Fibroblast of skin of right quadriceps (primary cell): ENCODE measurements around the gene DEPP1.
A peak's percentile ranks its signal among the peaks of the same experiment; 100 is the strongest.

Experiments used
- DNase-seq: peaks from one replicate; pipeline ENCODE4 v3.0.0-alpha.2; 2013

The DEPP1 gene

DNA sequence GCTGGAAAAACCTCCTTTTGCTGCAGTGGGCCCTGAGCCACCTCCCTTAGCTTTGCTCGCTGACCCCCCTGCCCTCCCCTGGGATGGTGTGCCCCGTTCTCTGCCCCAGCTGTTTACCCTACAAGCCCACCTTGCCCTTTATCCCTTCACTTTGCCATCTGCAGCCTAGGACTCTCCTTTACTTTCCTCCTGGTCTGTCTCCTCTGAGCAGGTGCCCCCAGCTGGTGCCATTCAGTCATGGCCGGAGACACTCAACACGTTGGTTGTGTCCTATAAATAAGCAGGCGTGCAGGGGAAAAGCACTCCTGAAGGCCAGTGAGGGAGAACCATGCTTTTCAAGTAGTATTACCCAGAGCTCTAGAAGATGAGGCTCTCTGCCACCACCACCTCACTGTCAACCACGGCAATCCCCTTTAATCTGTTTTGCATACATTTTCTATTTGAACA, 12.9 kb downstream of the DEPP1 start:
- no peak for DNase-seq

DNA sequence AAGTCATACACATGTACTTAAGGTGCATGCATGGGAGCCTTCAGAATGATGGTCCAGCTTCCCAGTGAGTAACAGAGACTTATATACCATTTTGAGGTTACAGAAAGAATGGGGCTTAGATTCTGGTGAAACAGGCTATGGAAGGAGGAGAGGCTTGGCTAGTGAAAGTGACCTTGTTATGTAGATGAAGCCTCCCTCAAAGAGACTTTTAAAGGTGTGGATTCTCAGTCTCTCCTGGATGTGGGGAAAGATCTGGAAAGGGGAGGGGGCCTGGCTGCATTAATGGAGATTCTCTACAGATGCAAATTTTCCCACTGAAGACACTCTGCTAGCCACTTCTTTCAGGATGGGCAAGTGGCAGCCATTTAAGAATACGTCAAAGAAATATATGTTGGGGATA, 13.5 kb downstream of the DEPP1 start:
- DNase-seq: no peak

DNA sequence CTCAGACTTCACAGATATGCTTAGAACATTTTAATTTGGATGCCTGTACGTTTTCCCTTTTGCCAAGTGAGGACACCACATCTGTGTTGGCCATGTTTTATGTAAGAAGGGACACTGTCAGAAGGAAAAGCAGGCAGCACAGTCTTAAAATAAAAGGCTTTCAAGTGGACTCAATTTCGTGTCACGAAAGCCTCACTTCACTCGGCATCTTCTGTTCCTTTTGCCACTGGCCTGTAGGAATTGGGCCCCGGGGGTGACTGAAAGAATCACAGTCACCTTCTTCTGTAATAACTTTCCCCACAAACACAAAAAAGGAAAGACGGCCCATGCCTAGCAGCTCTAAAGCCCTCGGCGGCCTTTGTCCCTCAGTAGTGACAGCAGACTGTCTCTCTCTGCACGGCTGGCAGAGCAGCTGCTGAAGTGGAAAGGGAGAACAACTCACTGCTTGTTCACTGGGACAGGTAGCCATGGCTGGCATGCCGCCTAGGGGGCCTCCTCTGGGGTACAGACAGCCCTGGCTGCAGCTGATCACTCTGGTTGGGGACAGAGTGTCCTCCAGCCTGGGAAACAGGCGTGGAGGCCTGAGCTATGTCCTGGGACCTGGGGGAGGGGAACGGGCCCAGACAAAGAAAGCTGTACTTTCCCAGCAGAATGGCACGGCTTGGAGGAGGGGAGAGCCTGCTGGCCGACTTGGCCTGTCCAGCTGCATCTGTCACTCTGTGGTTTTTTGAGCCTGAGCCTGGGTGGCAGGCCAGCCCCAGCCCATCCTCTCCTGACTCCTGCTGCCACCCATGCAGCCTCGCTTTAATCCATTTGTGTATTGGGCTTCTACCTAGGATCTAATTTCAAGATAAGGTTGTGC, 14.6 kb downstream of the DEPP1 start:
- DNase-seq: no peak

DNA sequence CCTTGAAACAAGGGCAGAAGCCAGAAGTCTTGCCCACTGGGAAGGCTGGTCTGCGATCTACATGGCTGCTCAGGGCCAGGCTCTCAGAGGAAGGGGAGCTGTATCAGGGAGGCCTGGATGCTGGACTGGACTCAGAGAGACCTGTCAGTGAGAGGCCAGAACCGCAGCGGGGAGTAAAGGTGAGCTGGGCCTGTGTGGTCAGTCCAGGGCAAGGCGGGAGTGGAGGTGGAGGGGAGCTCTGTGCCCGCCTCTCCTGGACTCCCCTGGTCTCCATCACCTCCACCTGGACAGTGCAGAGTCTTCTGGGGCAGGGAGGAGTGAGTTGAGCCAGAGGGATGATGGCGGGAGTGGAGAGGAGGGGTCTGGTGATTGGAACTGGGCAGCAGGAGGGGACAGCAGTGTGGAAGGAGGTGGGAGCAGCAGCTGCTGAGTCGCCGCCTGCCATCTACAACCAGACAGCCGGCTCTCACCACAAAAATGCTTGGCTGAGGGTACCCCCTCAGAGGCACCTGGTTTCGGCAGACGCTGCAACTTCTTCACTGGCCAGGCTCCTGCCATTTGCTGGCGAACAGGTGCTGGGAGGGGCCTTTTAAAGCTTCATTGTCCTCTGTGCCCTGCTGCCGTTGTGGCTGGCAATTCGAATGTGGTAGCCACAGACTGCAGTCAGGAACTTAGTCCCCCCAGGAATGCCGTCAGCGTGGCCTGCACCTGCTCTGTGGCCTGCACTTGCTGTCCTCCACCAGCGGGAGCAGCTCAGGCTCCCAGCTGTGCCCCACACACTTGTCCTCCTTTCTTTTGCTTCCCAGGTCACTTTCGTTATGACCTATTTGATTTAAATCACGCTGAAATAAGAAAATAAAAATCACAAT, 15.5 kb downstream of the DEPP1 start:
- DNase-seq: no peak

DNA sequence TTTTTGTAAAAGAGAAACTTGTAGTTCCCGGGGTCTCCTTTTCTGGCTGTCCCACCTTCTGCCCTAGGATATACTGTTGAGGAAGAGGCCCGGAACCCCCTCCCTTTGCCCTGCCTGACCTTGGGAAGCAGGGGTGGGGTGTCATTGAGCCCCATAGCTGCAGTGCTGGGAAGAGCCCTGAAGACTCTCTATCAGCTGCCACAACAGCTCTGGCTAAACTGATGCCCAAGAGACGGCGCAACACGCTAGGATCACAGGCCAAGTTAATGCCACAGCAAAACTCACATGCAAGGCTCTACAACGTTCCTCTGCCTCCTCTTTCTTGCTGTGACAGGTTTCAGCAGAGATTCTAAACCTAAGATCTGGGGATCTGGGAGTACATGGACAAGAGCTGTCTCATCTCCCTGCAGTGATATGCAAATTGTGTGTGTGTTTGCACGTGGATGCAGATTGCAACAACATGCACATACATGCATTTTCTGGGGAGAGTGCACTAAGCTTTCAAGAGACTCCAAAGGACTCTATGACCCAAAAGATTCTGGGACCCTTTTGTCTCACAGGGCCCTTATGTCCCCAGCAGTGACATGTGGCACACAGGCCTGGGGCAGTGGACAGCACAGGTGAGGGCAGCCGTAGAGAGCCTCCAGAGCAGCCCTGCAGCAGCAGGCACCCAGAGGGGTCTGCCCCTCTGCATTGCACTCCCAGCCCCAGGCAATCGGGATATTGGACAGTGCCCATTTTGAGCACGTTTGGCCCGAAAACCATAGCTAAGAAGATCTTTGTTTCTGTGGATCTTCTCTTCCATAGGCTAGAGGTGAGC, 16.5 kb downstream of the DEPP1 start:
- no peak for DNase-seq

DNA sequence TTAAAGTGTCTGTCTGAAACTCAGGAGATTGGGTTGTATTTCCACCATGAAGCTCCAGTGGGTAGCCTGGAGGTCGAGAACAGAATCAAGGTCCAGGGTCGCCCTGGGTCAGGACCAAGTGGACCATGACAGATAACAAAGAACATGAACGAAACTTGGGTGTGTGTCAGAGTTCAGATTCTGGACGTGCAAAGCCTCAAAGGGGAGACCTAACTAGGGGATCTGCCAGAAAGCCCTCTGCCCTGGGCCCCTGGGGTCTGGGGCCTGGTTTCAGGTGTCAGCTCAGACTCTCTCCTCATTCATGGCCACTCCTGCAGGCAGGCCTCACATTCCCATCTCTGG, 17.4 kb downstream of the DEPP1 start:
- DNase-seq: no peak

DNA sequence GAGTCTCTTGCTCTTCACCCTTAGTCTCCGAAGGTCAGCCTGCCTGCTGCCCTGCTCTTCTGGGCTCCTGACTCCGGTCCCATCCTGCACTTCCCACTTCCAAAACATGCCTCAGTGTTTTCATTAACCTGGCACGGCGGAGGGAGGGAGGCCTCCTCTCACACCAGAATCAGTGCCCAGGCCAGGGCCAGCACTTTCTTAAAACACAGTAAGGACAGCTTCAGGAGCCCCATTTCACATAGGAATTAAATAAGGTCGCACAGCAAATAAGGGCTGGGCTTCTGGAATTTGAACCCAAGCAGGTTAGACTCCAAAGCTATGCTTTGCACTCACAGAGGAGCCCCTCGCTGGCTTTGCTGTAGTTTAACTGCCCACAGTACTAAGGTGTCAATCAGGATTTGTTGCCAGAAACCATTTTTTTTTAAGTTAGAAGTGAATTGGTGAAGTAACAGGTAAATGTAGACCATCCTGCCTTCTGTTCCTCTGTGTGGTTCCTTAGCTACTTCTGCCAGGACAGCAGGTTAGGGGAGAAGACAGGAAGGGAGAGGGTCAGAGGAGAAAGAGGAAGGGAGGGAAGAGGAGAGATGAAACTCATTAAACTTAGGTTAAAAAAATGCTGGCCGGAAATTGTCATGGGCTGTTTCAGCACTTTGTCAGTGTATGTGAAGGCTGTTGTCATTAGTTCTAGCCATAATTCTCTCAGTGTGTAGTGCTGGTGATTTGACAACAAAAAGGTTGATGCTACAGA, 18.0 kb downstream of the DEPP1 start:
- no peak for DNase-seq

DNA sequence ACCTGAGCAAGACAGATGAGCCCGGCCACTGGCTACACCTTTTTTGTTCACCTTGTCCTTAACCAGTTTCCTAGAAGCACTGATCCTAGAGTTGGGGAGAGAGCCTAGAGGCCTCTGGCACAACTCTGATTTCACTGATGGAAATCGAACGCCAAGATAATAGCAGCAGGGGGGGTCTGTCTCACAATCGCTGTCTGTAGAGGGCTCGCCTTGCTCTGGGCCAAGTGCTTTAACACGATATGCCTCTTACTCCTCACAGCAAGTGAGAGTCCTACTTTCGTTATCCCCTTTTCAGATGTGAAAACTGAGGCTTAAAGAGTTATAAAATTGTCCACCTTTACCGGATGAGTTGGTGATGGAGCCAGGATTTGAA, 18.5 kb downstream of the DEPP1 start:
- no peak for DNase-seq

DNA sequence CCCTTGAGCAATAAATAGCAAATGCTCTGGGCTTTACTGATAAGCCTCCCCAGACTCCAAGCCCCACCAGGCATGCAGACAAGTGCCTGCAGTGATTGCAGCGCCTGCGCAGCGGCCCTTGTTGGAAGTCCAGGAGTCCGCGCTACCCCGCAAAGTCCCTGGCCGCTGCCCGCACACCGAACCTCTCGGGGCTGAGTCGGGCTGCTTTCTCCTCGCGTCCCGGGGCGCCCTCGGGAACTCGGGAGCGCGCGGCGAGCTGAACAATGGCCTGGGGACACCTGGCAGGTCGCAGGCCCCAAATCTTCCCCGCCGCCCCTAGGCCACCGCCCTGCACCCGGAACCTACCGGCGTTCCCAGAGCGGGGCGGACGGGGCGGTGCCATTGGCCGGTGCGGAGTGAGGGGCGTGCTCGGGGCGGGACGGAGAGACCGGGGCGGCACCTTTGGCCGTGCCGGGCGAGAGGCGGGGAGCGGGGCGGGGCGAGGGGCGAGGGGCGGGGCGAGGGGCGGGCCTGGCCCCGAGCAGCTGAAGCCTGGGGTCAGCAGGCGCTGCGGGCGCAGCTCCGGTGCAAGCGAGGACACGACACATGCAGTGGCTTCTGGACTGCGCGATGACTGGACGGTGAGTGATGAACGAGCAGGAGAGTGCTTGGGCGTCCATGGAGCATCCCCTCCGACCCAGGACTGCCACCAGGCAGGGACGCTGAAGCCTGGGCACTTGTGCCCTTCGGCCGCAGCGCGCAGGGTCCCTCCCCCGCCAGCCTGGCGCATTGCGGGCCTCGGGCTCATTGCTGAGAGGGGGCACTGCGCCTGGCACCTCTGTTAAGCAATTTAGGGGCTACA, 19.1 kb downstream of the DEPP1 start, which contains the start of gene RASSF4:
RASSF4 (plus strand) TSS at position 556 of the 841 bp plus-strand sequence. CDS start 10,401 bp downstream, outside the sequence.
- peak; percentile 76 for DNase-seq

DNA sequence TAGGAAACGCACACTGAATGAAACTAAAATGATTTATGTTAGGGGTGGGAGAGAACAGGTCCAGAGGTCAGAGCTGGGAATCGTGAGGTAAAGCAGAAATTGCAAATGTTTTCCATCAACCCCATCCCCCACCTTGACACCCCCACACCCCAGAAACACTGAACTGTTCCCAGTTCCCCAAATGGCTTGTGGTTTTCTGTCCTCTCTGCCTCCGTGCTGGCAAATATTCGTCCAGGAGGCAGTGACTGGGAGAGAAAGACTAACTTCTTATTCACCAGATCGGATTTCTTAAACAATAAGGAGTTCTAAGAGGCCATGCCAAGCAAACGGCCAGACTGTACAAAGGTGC, 19.7 kb downstream of the DEPP1 start:
- DNase-seq: no peak

DNA sequence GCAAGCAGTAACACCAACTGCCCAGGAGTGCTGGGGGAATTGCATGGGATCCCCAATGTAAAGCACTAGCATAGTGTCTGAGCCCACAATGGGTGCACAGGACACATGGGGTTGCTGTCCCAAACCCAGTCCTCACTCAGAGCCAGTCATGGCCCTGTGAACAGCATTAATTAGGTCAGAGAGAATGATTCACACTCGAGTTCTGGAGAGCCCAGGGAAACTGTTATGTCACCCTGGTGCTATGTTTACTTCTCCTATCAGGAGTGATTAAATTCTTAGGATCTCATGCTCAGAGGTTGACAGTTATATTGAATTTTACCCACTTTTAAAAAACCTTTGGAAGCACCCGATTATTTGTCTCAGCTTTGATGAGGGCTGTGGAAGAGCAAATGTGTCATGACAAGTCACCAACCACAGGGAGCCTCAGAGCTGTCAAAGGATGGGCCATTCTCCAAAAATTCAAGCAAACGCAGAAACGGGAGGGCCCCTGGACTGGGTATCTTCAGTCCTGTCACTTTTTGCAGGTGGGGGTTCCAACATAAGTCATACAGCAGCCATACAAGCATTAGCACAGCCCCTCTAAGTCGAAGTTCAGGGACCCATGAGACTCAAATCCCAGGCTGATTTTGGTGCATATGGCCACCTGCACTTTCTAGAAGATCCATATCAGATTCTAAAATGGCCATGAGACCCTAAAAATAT, 20.3 kb downstream of the DEPP1 start:
- DNase-seq: peak; percentile 40

DNA sequence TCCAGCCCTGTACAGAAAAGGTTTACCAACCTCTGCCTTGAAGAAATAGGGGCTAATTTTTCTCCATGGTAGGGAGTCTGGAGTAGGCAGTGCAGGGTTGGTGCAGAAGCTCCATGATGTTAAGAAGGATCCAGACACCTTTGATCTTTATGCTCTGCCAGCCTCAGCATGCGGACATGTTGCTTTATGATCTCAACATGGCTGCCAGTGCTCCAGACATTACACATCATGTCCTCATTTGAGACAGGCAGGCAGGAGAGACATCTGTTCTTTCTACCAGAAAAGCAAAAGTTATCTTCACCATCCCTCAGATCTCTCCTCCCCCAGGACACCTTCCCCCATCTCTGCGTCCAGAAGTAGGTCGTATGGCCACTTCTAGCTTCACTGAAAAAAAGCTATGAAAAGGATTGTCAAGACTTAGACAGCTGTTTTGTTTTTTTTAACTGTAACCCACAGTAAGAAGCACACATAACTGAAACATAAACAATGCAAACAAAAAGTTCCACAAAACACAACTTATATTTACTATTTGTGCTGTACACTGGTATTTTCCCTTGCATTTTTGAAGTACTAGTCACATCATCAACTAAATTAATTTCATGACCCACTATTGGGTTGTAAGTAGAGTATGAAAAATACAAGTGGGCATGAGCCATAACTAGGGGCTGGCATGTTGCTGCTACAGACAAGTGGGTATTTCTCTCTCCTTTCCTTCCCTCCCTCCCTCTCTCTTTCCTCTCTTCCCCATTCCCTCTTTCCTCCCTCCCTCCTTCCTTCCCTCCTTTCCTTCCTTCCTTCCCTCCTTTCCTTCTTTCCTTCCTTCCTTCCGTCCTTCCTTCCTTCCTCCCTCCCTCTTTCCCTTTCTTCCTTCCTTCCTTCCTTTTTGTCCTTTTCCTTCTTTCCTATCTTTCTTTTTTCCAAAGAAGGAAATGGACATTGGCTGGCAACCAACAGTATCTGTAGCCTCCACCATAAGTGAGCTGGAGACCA, 21.6 kb downstream of the DEPP1 start:
- no peak for DNase-seq

DNA sequence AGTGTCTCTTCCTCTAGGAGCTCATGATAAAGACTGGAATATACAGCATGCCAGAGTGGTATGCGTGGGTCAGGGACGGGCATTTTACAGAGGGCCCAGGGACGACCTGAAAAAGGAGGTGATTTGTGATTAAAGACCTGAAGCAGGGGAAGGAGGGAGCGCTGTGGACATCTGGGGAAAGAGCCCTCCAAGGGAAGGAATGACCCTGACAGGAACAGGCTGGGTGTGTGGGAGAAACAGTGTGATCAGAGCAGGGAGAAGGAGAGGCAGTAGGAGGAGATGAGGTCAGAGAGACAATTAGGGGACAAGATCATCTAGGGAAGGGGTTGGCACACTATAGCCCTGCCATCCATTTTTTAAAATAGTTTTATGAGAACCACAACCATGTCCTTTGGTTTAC, 22.4 kb downstream of the DEPP1 start:
- DNase-seq: no peak

DNA sequence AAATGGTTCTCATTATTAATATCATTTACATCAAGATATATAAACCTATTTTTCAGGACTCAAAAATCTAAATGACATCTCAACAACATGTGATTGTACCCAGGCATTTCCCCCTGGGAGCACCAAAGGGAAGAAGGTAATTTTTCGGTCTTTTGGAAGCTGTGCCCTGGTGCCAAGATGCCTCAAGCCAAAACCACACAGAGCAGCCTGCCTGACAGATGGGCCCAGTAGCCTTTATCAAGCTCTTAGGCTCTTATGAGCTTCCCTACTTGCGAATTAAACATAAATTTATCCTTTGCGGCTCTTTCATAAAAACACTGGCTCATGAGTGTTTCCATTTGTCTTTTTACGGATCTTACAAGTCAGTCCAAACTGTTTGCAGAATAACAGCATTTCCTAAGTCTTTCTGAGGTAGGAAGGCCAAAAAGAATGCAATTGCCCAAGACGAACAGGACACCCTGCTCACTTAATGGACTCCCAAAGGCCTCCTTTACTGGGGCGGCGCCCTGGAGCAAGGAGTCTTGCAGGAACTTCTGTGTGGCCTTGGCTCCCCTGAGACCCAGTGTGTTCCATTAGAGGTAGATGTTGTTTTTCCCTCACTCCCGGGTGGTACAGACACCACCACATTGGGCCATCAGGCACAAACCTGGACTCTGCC, 23.1 kb downstream of the DEPP1 start:
- DNase-seq: no peak

DNA sequence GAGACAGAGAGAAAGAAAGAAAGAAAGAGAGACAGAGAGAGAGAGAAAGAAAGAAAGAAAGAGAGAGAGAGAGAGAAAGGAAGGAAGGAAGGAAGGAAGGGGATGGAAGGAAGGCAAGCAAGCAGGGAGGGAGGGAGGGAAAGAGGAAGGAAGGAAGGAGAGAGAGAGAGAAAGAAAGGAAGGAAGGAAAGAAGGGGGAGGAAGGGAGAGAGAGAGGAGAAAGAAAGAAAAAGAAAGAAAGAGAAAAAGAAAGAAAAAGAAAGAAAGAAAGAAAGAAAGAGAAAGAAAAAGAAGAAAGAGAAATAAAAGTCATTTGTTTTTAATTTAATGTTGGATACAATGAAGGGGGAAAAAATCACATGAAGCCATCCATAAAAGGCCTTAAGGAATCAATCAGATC, 23.6 kb downstream of the DEPP1 start:
- no peak for DNase-seq

DNA sequence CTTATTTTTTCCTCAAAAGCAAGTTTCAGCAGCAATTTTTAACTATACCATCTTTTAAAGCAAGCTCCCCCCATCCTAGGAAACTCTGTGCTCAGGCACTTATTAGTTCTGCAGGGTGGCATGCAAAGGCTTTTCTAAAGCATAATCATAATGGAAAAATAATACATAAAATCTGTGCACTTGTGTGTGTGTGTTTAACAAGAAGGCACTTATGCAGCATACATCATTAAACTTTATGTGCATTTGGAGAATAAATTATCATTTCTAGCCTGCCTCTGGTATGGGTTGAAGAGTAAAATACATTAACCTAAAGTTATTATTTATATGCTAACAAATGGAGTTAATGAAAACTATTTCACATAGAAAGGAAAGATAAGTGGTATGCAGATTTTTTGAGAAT, 24.6 kb downstream of the DEPP1 start:
- DNase-seq: no peak

DNA sequence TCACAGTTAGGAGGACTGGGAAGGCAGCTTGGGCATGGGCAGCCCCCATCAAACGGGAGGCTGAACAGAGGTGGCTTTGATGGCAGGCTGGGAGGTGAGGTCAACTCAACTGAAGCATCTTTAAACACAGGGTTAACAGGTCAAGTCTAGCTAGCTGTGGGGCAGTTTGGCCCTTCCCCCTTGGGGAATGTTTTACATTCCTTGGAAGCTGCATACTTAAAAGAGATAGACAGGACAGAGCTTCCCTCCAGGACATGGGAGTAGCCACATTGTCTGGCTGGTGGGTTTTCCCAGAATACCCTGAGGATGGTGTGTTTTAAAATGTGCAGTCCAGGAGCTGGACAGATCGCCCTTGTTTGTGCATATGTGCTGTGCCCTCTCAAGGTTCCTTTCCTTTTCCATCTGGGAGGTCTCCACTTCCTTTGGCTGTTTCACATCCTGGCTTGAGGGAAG, 25.8 kb downstream of the DEPP1 start:
- no peak for DNase-seq

DNA sequence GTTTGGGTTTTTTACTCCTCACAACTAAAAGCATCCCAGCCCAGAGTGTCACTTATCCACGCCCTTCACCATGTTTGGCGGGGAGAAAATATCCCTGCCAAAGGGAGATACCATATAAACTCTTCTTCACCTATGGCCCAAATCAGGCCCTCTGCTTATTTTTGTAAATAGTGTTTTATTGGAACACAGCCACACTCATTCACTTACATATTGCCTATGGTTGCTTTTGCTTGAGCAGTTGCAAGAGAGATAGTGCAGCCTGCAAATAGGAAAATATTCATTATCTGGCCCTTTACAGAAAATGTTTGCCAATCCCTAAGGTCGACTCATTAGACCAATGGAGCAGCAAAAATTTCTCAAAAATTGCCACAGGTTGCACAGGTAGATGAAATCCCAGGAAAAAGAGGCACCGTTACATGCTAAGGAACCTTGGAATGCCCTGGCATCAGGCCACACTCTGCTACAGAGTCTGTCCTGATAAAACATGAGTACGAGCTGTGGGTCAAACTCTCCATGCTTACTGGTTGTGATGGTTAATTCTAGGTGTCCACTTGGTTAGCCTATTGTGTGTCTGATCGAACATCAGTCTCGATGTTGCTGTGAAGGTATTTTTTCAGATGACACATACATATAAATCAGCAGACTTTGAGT, 26.9 kb downstream of the DEPP1 start:
- DNase-seq: no peak
